Calu3 (cell line): Measurements from ENCODE around the gene TUNAR. TPM values are rescaled to one million over a fixed set of nuclear protein-coding genes. Genes with fewer than 3 reads are reported as not detected.
A peak's percentile ranks its signal among the peaks of the same experiment; 100 is the strongest.

Source experiments
- BruUV-seq: library from RNA; stranded (reverse); fragments of 400-500 nt; replicated peaks from 2 replicates; lab custom pipeline; 2021; lab: Mats Ljungman, UMichigan
- CTCF ChIA-PET: fragments of 300-600 bp; sonication (Branson Sonifier 250); formaldehyde crosslinking; loops from one replicate; lab custom pipeline; 2022; ENCODE audit warnings: antibody characterized with exemption; lab: Charles Lee
- DNase-seq: peaks from one replicate; pipeline ENCODE4 v3.0.0; 2022
- H3K27ac Mint-ChIP-seq: one replicate; pipeline ENCODE4 v1.8.0; 2022; ENCODE audit warnings: mixed read lengths; ENCODE audit not compliant: unreplicated experiment
- H3K27me3 Mint-ChIP-seq: one replicate; pipeline ENCODE4 v1.8.0; 2022; ENCODE audit warnings: mixed read lengths; ENCODE audit not compliant: unreplicated experiment
- H3K36me3 Mint-ChIP-seq: one replicate; pipeline ENCODE4 v1.8.0; 2022; ENCODE audit warnings: mild to moderate bottlenecking, moderate library complexity, mixed read lengths; ENCODE audit not compliant: insufficient read depth, unreplicated experiment
- H3K4me1 Mint-ChIP-seq: one replicate; pipeline ENCODE4 v1.8.0; 2022; ENCODE audit warnings: mild to moderate bottlenecking, low read depth, mixed read lengths; ENCODE audit not compliant: unreplicated experiment
- H3K4me3 Mint-ChIP-seq: one replicate; pipeline ENCODE4 v1.8.0; 2022; ENCODE audit warnings: mild to moderate bottlenecking, low read depth, moderate library complexity, mixed read lengths; ENCODE audit not compliant: unreplicated experiment
- H3K9me3 Mint-ChIP-seq: one replicate; pipeline ENCODE4 v1.8.0; 2022; ENCODE audit warnings: low read depth, mixed read lengths; ENCODE audit not compliant: unreplicated experiment
- CTCF ChIP-seq: fragments of 200-600 bp; IDR thresholded peaks from one replicate; pipeline ENCODE4 v1.8.0; 2022; ENCODE audit warnings: antibody characterized with exemption; ENCODE audit not compliant: unreplicated experiment
- intact Hi-C: fragments of 100-400 bp; cut with micrococcal nuclease; formaldehyde crosslinking; loops from one replicate; pipeline ENCODE4 v1.10.0; 2022; ENCODE audit not compliant: unreplicated experiment
- total RNA-seq: library from RNA; stranded (reverse); gene quantifications from 2 replicates; pipeline ENCODE4 v1.2.3, GENCODE V29; 2022

Gene TUNAR
- total RNA-seq, 1 experiment from 2014 or later = not detected

GRCh38 chr14:95931384-95931783, 54.8 kb downstream of the TUNAR start:
- CTCF ChIA-PET = no interaction called here
- Mint-ChIP-seq H3K4me3 (no peak overlapping the region), H3K27ac (no peak overlapping the region), H3K36me3 (no peaks in the 10 kb centered on the region), H3K27me3 (peaks cover 40% of the 10 kb centered on the region), H3K9me3 (no peaks in the 10 kb centered on the region), H3K4me1 (no peaks in the 10 kb centered on the region)
- BruUV-seq = no TSS peak
- intact Hi-C loops = no loop called here
- no peak for DNase-seq
- no peak for TF ChIP-seq CTCF

- no peaks in the 10 kb centered on the region for H3K9me3 Mint-ChIP-seq
- intact Hi-C loops = no loop called here
- no peak for TF ChIP-seq CTCF
- peaks cover 17% of the 10 kb centered on the region for H3K27me3 Mint-ChIP-seq
- CTCF ChIA-PET = interaction anchor here (0.6 kb wide), 1 partner anchor 830 kb away, joined by 3 read pairs; no protein-coding TSS in a partner anchor
- BruUV-seq = no TSS peak
- no peaks in the 10 kb centered on the region for H3K4me1 Mint-ChIP-seq
- no peaks in the 10 kb centered on the region for H3K36me3 Mint-ChIP-seq
- peak; percentile 22 for DNase-seq
- no peak overlapping the region for H3K4me3 Mint-ChIP-seq
- no peak overlapping the region for H3K27ac Mint-ChIP-seq
These were observed 58.7 kb downstream of the TUNAR start for GRCh38 chr14:95935228-95935822.

GRCh38 chr14:95936041-95936440, 59.4 kb downstream of the TUNAR start:
- Mint-ChIP-seq H3K4me1 (no peaks in the 10 kb centered on the region), H3K36me3 (no peaks in the 10 kb centered on the region), H3K4me3 (no peak overlapping the region), H3K9me3 (no peaks in the 10 kb centered on the region), H3K27ac (no peak overlapping the region), H3K27me3 (peaks cover 19% of the 10 kb centered on the region)
- CTCF ChIA-PET = no interaction called here
- TF ChIP-seq CTCF = no peak
- BruUV-seq = no TSS peak
- DNase-seq = no peak
- intact Hi-C loops = no loop called here

- Mint-ChIP-seq H3K27me3 (peaks cover 19% of the 10 kb centered on the region), H3K27ac (no peak overlapping the region), H3K36me3 (no peaks in the 10 kb centered on the region), H3K4me1 (no peaks in the 10 kb centered on the region), H3K9me3 (no peaks in the 10 kb centered on the region), H3K4me3 (no peak overlapping the region)
- intact Hi-C loops = no loop called here
- CTCF ChIA-PET = interaction anchor here (0.5 kb wide), 1 partner anchor 374 kb away, joined by 3 read pairs; no protein-coding TSS in a partner anchor
- no TSS peak for BruUV-seq
- TF ChIP-seq CTCF = no peak
- no peak for DNase-seq
These were observed 62.7 kb downstream of the TUNAR start for GRCh38 chr14:95939335-95939734.
